LoVo (cell line): ENCODE data around the gene OAT.
"Not testable (repeated sequence)": the region's sequence is repeated elsewhere in the genome, so short reads cannot be mapped to it uniquely, and the experiment has no call there.

Experiments used
- DNase-seq: peaks from one replicate; pipeline ENCODE4 v3.0.0-alpha.2; 2016; ENCODE audit warnings: low spot score

Gene OAT

DNA sequence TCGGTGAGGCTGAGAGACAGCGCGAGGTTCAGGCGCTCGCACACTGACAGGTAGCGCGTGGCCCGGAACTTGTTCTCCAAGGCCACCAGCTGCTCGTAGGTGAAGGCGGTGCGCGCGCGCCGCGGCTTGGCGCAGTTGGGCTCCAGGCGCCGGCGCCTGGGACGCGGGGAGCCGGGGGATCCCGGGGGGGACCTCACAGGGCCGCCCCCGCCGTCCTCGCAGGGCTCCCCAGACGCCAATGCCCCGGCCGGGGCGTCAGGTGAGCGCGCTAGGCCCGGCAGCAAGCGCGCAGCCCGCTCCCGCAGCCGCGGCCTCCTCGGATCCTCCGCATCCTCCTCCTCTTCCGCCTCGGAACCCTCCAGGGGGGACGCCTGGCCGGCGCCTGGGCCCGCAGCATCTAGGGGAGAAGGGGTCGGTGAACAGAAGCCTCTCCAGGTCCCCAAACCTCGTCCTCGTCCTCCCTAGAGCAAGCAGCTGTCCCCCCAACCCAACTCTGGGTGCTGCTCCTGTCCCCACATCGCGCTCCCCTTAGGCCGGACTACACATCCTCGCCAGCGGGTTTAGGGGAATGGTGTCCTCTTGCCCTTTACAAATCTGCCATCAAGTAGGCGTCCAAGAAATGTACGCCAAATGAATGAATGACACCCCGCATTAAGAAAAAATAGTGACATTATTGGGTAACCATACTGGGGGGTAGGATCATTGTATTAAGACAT, 29.2 kb upstream of the OAT start:
- DNase-seq = no peak

DNA sequence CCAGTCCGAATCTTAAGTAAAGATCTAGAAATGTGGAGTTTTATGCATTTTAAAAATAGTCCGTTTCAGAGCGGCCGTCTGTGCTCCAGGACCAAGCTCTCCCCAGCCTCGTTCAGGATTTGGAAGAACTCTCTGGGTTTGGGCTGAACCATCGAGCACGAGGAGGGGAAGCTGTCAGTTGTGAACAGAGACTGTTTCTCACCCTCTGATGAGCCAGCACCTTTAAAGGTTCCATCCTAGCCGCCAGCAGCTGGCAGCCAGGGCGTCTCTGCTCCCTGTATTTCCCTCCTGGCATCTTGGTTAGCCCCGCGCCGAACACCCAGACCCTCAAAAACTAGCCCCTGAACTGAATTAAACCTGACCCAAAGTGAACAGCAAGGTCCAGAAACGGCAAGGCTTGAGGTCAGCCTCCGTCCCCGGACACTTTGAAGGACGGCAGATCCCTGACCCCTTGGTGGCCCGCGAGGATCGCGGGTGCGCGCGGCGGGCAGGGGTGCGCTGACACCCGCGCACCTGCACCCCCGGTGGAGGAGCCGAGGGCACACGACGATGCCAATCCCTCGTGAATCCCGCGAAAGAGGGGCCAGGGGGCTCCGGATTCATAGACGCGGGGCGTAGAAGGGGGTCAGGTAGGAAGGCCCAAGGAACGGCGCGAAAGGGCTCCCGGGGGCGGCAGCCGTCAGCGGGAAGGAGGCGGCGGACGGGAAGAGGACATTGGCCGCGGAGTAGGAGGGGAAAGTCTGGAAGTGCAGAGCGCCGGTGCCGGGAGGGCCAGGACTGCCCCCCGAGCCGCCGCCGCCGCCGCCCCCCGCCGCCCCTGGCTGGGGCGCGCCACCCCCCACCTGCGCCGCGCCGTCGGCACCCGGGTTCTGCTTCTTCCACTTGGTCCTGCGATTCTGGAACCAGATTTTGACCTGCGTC, 28.4 kb upstream of the OAT start:
- no peak for DNase-seq

DNA sequence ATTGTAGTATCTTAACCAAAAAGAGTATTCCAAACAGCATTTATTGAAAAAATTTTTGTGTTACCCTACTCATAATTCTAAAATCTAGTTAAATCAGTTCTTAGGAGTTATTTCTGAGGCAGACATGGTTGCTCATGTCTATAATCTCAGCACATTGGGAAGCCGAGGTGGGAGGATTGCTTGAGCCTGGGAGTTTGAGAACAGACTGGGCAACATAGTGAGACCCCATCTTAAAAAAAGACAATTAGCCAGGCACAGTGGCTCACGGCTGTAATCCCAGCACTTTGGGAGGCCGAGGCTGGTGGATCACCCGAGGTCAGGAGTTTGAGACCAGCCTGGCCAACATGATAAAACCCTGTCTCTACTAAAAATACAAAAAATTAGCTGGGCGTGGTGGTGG, 23.0 kb upstream of the OAT start:
- DNase-seq = not testable (repeated sequence)

DNA sequence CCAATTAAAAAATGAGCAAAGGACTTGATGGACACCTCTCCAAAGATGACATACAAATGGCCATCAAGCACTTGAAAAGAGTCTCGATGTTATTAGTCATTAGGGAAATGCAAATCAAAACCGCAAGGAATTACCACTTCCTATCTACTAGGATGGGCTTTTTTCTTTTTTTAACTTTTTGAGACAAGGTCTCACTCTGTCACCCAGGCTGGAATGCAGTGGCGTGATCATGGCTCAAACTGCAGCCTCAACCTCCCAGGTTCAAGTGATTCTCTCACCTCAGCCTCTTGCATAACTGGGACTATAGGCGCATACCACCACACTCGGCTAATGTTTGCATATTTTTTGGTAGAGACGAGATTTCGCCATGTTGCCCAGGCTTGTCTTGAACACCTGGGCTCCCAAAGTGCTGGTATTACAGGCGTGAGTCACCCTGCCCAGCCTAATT, 17.5 kb upstream of the OAT start:
- no peak for DNase-seq

DNA sequence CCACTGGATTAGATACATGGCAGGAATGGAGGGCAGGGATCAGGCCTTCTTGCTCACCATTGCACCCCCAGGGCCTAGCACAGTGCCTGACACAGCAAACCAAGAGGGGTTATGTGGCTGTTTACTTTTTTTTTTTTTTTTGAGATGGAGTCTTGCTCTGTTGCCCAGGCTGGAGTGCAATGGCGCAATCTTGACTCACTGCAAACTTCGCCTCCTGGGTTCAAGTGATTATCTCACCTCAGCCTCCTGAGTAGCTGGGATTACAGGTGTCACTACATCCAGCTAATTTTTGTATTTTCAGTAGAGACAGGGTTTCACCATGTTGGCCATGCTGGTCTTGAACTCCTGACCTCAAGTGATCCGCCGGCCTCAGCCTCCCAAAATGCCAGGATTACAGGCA, 17.0 kb upstream of the OAT start:
- not testable (repeated sequence) for DNase-seq

DNA sequence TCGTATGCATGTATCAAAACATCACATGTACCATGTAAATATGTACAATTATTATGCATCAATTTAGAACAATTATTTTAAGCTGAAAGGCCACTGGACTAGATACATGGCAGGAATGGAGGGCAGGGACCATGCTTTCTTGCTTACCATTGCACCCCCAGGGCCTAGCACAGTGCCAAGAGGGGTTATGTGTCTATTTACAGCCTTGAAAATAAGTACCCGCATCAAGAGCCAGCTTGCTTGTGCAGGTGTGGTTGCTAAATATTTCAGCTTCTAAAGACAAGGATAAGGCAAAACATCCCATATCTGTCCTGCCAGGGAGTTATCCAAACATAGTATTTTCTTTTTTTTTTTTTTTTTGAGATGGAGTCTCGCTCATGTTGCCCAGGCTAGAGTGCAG, 14.7 kb upstream of the OAT start:
- no peak for DNase-seq

DNA sequence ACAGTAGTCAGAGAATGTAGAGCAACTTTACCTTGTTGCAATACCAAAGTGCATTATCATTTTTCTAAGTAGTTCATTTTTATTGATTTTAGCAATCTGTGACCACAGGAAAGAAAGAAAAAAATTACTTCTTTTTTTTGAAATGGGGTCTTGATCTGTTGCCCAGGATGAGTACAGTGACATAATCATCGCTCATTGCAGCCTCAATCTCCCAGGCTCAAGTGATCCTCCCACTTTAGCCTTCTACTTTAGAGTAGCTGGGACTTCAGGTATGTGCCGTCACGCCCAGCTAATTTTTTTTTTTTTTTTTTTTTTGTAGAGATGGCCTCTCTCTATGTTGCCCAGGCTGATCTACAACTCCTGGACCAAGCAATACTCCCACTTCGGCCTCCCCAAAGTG, 11.4 kb upstream of the OAT start:
- DNase-seq = no peak

DNA sequence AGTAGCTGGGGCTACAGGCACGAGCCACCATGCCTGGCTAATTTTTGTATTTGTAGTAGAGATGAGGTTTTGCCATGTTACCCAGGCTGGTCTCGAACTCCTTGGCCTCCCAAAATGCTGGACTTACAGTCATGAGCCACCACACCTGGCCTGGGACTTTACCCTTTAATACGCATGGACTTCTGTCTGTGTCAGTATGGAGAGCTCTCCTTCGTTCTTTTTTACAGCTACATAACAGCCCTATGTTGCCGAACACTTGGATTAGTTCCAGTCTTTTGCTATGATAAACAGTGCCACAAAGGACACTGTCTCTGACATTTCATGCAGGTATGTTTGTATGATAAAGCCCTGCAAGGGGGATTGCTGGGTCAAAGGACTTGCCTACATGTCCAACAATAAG, 10.9 kb upstream of the OAT start:
- no peak for DNase-seq

DNA sequence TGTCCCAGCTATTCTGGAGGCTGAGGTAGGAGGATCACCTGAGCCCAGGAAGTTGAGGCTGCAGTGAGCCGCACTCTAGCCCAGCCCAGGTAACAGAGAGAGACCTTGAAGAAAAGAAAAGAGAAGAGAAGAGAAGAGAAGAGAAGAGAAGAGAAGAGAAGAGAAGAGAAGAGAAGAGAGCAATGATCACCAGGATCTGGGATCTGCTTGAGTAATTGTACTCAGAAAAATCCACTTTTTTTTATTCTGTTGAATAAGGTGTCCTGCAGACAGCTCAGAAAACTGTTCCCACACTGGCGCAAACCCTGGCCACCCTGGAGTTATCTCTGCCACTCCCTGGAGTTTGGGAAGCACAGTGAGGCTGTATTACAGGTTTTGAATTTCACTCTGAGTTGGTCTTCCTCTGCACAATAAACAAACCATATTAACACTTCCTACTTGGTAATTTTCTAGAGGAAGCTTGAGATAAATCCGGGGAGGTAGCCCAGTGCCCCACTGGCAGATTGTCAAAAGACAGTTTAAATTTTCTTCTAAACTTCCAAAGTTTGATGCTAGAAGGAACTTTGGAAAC, 9.6 kb upstream of the OAT start:
- no peak for DNase-seq

DNA sequence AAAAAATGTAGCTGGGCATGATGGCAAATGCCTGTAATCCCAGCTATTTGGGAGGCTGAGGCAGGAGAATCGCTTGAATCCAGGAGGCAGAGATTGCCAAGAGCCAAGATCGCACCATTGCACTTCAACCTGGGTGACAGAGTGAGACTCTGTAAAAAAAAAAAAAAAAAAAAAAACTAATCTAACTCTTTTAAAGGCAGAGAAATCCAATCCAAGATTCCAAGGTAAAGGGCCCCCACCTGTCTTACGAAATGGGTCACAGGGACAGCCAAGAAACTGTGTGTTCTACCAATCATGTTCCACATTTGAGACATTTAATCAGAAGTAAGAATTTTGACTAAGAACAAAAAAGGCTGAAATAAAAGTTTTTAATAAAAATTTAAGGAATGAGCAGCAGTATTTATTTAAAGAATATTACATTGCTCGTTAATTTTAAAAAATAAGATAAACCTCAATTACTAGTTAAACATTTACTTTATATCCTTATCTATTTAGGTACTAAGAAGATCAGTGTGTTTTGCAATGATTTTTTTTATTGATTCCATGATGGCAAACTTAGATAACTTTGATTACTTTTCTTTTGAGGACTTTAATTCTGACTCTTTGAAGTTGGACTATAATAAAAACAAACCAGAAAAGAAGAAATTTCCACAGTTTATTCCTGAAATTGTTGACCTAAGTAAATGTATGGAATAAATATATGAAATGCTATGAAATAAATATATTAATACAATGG, 6.7 kb upstream of the OAT start:
- no peak for DNase-seq

DNA sequence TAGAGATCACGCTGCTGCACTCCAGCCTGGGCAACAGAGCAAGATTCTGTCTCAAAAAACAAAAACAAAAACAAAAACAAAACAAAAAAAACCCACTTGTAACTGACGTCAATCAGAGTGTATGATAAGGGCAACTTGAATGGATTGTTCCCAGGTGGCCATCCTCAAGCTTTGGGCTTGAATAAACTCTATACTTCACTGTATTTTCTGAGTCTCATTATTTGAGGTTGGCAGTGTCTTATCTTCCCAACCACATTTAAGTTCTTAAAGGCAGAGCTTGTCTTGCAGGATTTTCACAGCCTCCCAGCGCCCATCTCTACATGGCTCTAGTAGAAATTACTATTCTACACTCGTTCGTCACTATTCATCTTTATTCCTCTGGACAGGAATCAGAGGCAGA, 5.1 kb upstream of the OAT start:
- DNase-seq = no peak

DNA sequence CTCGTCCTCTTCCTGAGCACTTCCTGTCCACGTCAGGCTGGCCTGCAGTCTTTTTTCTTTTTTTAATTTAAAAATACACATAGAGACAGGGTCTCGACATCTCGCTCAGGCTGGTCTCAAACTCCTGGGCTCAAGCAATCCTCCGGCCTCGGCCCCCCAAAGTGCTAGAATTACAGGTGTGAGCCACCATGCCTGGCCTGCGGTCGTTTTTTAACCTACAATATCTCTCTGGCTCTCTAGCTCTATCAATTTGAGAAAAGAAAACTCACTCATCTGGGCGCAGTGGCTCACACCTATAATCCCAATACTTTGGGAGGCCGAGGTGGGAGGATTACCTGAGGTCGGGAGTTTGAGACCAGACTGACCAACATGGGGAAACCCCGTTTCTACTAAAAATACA, 4.0 kb upstream of the OAT start:
- no peak for DNase-seq

DNA sequence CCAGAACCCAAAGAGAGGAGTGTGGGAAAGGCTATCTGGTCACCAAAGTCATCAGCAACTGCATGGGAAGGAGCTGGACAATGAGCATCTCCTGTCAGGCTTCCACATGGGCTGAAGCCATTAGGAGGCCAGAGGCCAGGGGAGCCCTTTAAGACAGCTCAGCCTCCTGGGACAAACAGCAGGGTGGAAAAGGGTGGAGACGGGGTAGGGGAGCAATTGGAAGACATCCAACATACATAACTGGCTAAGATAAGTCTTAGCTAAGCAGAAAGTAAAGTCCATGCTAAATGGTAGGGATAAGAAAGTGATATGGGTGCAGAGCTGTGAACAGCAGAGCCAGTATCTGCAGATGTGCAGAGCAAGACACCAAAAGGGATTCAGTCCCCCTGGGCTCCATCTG, 1.5 kb upstream of the OAT start:
- no peak for DNase-seq

DNA sequence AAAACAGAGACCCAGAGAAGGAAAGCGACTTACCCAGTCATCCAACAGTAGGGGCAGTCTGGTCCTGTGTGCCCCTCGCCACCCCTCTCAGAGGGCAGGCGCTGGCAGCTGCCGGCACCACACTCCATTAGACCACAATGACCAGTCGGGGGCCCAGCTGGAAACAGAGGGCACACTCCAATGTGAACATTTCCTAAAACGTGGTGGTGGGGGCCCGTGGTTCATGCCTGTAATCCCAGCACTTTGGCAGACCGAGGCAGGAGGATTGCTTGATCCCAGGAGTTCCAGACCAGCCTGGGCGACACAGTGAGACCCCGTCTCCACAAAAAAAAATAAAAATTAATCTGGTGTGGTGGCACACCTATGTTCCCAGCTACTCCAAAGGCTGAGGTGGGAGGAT, 912 bp upstream of the OAT start:
- no peak for DNase-seq

DNA sequence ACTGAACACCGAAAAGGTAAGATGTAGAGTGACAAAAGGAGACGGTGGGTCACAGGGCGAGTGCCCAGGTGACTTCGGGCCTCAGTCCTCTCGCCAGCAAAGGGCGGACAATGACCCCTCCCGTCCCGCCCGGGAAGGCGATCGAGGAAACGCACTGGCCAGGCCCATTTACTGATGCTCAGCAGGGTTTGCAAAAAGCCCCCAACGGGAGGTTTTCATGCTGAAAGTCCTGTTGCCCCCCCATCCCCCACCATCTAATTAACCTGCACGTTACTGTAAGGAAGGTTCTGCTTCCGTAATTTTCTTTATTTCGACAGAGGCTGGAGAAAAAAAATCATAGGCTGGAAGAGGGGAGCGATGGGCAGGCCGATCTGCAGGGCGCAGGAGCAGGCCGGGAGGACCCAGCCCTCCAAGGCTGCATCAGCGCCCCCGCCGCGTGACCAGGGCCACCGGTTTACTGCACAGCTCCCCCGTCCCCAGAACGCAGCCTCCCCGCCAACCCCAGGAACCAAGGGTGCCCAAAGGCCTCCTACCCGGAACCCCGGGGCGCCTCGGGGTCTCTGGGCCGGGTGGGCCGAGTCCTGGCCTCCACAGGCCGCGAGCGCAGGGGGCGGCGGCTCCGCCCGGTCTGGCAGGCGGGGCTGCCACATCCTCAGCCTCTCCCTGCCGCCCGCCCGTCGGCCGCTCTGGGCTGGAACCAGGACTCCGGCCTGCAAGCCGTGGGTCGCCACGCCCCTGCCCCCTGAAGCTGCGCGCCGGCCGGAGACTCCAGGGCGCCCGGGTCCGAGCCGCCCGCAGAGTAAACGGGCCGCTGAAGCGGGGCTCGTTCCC, 613 bp downstream of the OAT start:
- peak; percentile 29 for DNase-seq

DNA sequence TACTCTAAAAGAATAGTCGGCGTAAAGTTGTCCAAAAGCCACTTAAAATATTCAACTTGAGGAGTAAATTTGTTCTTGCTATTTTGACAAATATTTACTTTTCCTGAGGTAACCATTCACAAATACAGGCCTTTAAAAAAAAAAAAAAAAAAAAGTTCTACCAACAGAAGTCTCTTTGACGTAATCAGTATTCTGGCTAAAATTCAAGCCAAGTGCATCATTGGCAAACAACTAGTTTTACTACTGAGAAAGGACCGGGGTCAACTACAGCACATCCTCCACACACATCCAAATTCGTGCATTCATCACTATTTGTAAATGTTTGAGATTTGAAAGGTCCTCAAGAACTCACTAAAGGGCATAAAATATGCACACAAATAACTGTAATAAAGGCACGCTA, 2.0 kb downstream of the OAT start:
- DNase-seq = no peak

DNA sequence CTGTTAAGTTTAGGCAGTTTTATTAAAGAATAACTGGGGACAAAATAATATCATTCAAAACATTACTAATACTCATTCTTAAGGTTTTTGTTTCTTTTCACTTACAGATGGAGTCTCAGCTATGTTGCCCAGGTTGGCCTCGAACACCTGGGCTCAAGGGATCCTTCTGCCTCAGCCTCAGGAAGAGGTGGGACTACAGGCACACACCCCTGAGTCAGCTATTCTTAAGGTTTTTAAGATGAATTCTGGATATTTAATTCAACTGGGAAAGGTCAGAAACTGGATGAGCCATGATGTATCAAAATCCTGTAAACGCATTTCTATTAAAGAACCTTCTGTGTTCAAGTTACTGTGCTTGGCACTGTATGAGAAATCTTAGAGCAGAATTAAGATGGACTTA, 3.5 kb downstream of the OAT start:
- DNase-seq = no peak

DNA sequence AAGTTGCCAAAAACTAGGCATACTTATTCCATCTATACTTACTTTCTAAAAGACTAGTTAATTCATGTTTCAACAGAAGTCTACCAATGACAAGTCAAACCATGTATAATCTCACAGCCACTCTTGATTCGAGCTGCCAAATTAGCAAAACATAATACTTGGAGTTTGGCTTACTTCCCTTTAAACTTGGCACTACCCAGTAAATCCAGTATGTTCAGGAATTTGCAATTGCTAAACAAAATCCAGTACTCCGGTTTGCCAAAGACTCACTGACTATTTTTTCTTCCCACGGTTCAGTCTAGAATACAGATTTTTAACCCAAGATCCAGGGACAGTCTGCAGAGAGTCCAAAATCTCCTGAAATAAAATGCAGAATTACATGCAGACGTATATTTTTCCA, 4.6 kb downstream of the OAT start:
- DNase-seq = no peak

DNA sequence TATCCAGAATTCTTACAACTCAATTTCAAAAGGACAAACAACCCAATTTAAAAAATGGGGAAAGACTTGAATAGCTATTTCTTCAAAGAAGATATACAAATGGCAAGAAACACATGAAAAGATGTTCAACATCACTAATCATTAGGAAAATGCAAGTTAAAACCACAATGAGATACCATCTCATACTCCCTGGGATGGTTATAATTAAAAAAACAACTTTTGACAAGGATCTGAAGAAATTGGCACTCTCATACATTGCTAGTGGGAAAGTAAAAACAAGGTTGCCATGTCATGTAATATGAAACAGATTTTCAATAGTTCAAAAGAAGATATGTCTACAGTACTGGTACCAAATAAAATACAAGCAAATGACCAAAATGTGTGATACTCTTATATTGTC, 9.0 kb downstream of the OAT start:
- no peak for DNase-seq

DNA sequence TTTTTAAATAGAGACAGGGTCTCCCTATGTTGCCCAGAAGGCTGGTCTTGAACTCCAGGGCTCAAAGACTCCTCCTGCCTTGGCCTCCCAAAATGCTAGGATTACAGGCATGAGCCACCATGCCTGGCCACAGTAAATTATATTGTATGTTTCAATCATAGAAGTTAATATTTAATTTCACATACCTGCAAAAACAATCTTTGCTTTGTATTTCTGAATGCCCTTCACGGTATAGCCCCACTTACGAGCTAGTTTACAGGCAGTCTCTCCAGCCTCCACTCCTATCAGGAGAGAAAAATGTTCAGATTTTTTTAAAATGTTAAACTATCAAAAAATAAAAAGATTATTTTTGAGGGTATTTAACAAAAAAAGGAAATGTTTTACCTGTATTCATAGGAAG, 10.4 kb downstream of the OAT start:
- DNase-seq = no peak

DNA sequence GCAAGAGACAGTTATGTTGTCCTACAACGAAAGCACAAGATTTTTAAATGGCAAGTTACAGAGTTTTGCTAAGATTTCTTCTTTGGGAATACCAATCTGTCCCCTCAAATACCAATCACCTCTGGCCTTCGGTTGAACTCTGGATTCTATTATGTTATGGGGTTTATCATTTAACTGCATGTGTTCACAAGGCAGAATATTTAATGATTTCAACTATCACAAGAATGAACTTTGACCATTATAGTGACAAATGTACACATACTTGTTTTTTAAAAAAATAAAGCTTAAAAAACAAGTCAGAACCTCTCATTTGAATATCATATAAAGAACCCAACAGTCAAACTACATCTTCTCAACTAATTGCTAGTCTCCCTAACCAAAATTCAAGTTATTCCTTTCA, 11.3 kb downstream of the OAT start:
- DNase-seq = no peak

DNA sequence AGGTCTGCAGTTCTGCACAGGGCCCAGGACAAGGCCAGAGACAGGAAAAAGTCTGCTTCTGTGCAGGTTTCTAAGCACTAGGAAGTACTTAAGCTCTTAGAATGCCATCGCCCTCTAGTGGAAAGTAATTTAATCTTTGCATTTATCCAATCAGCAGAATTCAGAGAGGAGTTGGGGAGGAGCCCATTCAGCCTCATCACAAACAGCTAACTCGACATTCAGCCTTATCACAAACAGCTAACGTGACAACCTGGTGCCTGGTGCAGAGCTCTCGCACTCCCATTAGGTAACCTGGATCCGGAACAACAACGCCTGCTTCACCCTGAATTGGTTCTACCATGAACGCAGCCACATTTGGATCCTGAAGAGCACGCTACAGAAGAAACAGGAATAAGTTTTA, 15.2 kb downstream of the OAT start:
- DNase-seq = peak; percentile 53
